SK-N-SH treated with all-trans-retinoic acid at 6 μM for 48 hours (cell line): Measurements from ENCODE around the gene ZFYVE28.

Experiments used
- ATAC-seq: fragments of 200-7000 bp; cut with Tn5 transposase; 3 replicates; pipeline ENCODE4 v1.9.1; 2020; ENCODE audit warnings: mild to moderate bottlenecking, moderate library complexity
- ARNTL ChIP-seq: fragments of 450-650 bp; formaldehyde crosslinking; IDR thresholded peaks from 2 replicates; pipeline ENCODE4 v1.5.0; 2020; ENCODE audit warnings: low read depth, mild to moderate bottlenecking, moderate library complexity, borderline replicate concordance
- BACH2 ChIP-seq: fragments of 250-450 bp; sonication (Bioruptor Pico); IDR thresholded peaks from 2 replicates; pipeline ENCODE4 v1.9.0; 2021; ENCODE audit warnings: mild to moderate bottlenecking, borderline replicate concordance
- CREB5 ChIP-seq: fragments of 250-450 bp; sonication (Bioruptor Pico); IDR thresholded peaks from 2 replicates; pipeline ENCODE4 v1.5.1; 2020; ENCODE audit warnings: low read depth, mild to moderate bottlenecking, moderate library complexity
- CSDC2 ChIP-seq: fragments of 250-450 bp; sonication (Bioruptor Pico); IDR thresholded peaks from 2 replicates; pipeline ENCODE4 v1.5.0; 2020; ENCODE audit warnings: mild to moderate bottlenecking, moderate library complexity
- ESRRG ChIP-seq: fragments of 250-450 bp; sonication (Bioruptor Pico); IDR thresholded peaks from 2 replicates; pipeline ENCODE4 v1.6.1; 2021; ENCODE audit warnings: mild to moderate bottlenecking
- GLIS3 ChIP-seq: fragments of 250-450 bp; sonication (Bioruptor Pico); IDR thresholded peaks from 2 replicates; pipeline ENCODE4 v1.5.0; 2020; ENCODE audit warnings: mild to moderate bottlenecking, moderate library complexity
- ISL1 ChIP-seq: fragments of 250-450 bp; sonication (Bioruptor Pico); IDR thresholded peaks from 2 replicates; pipeline ENCODE4 v2.1.2; 2022; ENCODE audit warnings: mild to moderate bottlenecking, moderate library complexity
- OSR1 ChIP-seq: fragments of 250-450 bp; sonication (Bioruptor Pico); IDR thresholded peaks from 2 replicates; pipeline ENCODE4 v1.8.0; 2022; ENCODE audit warnings: moderate library complexity, mild to moderate bottlenecking, inconsistent platforms
- PATZ1 ChIP-seq: fragments of 250-450 bp; sonication (Bioruptor Pico); IDR thresholded peaks from 2 replicates; pipeline ENCODE4 v1.8.0; 2020; ENCODE audit warnings: mild to moderate bottlenecking, moderate library complexity, borderline replicate concordance
- PPARA ChIP-seq: fragments of 250-450 bp; sonication (Bioruptor Pico); IDR thresholded peaks from 2 replicates; pipeline ENCODE4 v1.5.0; 2020; ENCODE audit warnings: mild to moderate bottlenecking, borderline replicate concordance
- TCF4 ChIP-seq: fragments of 250-450 bp; sonication (Bioruptor Pico); IDR thresholded peaks from 2 replicates; pipeline ENCODE4 v1.8.0; 2021; ENCODE audit warnings: mild to moderate bottlenecking, moderate library complexity, borderline replicate concordance
- ZFP3 ChIP-seq: fragments of 250-450 bp; sonication (Bioruptor Pico); IDR thresholded peaks from 2 replicates; pipeline ENCODE4 v1.5.0; 2020; ENCODE audit warnings: mild to moderate bottlenecking, moderate library complexity
- ZFP30 ChIP-seq: fragments of 450-650 bp; formaldehyde crosslinking; IDR thresholded peaks from 2 replicates; pipeline ENCODE4 v1.5.0; 2022; ENCODE audit warnings: mild to moderate bottlenecking, moderate library complexity
- ZNF565 ChIP-seq: fragments of 450-650 bp; formaldehyde crosslinking; conservative IDR thresholded peaks from 2 replicates; pipeline ENCODE4 v1.5.0; 2020; ENCODE audit warnings: low read depth, mild to moderate bottlenecking, moderate library complexity
- ZNF70 ChIP-seq: fragments of 450-650 bp; formaldehyde crosslinking; IDR thresholded peaks from 2 replicates; pipeline ENCODE4 v1.5.0; 2020; ENCODE audit warnings: mild to moderate bottlenecking, moderate library complexity
- ZNF8 ChIP-seq: fragments of 450-650 bp; formaldehyde crosslinking; IDR thresholded peaks from 2 replicates; pipeline ENCODE4 v1.5.0; 2020; ENCODE audit warnings: mild to moderate bottlenecking, moderate library complexity
- TF ChIP-seq, protein P1 (sequence below): fragments of 250-450 bp; sonication (Bioruptor Pico); IDR thresholded peaks from 2 replicates; pipeline ENCODE4 v1.8.0; 2021; ENCODE audit warnings: low read depth, mild to moderate bottlenecking, moderate library complexity, borderline replicate concordance
- TF ChIP-seq, protein P2 (sequence below): fragments of 250-450 bp; sonication (Bioruptor Pico); IDR thresholded peaks from 2 replicates; pipeline ENCODE4 v1.5.0; 2020; ENCODE audit warnings: mild to moderate bottlenecking, moderate library complexity

ZFYVE28 gene

DNA sequence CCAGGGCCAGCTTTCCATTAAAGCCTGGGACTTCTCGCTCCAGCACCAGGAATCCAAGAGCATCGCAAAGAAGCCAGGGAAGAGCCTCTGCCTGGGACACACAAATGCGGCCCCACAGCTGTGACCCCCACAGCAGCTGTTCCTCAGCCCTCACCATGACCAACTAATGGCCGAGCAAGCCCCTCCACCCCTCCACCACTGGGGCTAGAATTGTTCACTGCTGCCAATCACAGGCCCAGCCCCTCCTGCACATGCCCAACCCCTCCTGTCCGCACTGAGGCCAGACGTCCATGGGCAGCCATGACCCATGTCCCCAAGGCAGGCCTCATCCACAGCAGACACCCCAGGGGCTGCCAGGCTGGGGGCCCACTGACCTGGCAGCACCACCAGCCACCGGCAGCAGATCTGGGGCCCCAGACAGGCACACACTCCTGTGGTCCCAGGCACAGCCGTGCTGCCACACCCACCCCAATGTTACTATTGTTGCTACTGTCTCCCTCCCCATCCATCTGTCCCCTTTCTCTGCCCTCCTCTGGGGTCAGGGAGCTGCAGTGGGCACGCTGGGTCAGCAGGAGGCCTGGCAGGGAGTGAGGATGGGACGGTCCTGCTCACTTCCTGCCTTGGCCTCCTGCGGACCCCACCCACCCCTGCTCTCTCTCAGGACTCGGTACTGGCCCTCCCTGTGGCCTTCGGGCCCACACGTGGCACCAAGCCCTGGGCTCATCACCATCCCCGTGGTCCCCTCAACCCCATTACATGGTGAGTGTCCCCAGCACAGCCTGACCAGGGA lies 56.0 kb downstream of the ZFYVE28 start:
- TF ChIP-seq ZFP3 (CRISPR knock-in tag): no peak
- no peak for TF ChIP-seq TCF4 (CRISPR knock-in tag)
- TF ChIP-seq ZNF8 (CRISPR knock-in tag): no peak
- no peak for TF ChIP-seq CREB5
- TF ChIP-seq BACH2 (CRISPR knock-in tag): no peak
- no peak for TF ChIP-seq ARNTL (CRISPR knock-in tag)
- no peak for TF ChIP-seq PPARA (CRISPR knock-in tag)
- TF ChIP-seq, protein P1, sequence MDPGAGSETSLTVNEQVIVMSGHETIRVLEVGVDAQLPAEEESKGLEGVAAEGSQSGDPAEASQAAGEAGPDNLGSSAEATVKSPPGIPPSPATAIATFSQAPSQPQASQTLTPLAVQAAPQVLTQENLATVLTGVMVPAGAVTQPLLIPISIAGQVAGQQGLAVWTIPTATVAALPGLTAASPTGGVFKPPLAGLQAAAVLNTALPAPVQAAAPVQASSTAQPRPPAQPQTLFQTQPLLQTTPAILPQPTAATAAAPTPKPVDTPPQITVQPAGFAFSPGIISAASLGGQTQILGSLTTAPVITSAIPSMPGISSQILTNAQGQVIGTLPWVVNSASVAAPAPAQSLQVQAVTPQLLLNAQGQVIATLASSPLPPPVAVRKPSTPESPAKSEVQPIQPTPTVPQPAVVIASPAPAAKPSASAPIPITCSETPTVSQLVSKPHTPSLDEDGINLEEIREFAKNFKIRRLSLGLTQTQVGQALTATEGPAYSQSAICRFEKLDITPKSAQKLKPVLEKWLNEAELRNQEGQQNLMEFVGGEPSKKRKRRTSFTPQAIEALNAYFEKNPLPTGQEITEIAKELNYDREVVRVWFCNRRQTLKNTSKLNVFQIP (CRISPR knock-in tag): no peak
- no peak for TF ChIP-seq ZFP30 (CRISPR knock-in tag)
- TF ChIP-seq, protein P2, sequence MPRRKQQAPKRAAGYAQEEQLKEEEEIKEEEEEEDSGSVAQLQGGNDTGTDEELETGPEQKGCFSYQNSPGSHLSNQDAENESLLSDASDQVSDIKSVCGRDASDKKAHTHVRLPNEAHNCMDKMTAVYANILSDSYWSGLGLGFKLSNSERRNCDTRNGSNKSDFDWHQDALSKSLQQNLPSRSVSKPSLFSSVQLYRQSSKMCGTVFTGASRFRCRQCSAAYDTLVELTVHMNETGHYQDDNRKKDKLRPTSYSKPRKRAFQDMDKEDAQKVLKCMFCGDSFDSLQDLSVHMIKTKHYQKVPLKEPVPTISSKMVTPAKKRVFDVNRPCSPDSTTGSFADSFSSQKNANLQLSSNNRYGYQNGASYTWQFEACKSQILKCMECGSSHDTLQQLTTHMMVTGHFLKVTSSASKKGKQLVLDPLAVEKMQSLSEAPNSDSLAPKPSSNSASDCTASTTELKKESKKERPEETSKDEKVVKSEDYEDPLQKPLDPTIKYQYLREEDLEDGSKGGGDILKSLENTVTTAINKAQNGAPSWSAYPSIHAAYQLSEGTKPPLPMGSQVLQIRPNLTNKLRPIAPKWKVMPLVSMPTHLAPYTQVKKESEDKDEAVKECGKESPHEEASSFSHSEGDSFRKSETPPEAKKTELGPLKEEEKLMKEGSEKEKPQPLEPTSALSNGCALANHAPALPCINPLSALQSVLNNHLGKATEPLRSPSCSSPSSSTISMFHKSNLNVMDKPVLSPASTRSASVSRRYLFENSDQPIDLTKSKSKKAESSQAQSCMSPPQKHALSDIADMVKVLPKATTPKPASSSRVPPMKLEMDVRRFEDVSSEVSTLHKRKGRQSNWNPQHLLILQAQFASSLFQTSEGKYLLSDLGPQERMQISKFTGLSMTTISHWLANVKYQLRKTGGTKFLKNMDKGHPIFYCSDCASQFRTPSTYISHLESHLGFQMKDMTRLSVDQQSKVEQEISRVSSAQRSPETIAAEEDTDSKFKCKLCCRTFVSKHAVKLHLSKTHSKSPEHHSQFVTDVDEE (CRISPR knock-in tag): no peak
- TF ChIP-seq GLIS3 (CRISPR knock-in tag): no peak
- no peak for TF ChIP-seq ZNF565 (CRISPR knock-in tag)
- ATAC-seq: no peak

DNA sequence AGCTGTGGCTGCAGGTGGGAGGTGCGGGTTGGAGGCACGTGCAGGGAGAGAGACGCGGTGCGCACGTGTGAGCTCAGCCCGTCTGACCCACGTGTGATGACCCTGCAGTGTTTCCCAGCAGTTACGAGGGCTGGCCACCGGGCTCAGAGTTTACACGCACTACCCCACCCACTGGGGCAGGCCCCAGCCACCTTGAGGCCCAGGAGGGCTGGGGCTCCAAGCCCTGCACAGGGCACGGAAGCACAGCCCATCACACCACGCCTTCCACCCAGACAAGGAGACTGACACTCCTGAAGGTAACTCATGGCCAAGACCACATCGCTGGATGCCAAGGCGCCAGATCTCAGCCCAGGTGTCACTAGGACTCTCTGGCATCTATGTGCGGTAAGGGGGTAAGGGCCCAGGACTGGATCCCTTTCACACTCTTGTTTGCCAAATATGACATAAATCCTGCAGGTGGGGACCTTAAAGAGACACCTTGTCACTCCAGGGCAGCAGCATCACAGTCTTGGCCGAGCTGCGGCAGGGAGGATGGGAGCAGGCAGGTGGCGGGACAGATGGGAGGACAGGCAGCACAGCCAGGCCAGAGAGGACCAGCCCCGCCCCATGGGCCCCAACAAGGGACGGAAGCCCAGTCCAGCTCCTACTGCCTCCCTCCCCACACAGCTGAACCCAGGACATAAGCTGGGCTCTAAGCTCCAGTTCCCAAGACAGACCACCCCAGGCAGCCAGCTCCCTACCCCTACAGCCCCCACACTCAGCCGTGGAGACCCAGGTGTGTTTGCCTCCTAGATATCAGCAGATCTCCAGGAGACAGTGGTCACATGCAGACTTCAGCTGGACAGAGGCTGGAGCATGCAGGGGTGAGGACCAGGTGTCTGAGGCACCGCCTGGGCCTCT lies 56.8 kb downstream of the ZFYVE28 start:
- no peak for ATAC-seq
- no peak for TF ChIP-seq PATZ1 (CRISPR knock-in tag)
- no peak for TF ChIP-seq PPARA (CRISPR knock-in tag)
- no peak for TF ChIP-seq OSR1 (CRISPR knock-in tag)
- no peak for TF ChIP-seq ZNF8 (CRISPR knock-in tag)
- no peak for TF ChIP-seq CSDC2 (CRISPR knock-in tag)
- TF ChIP-seq TCF4 (CRISPR knock-in tag): no peak
- TF ChIP-seq ZFP30 (CRISPR knock-in tag): no peak
- TF ChIP-seq ZFP3 (CRISPR knock-in tag): no peak
- TF ChIP-seq, protein P1 (CRISPR knock-in tag): no peak
- no peak for TF ChIP-seq BACH2 (CRISPR knock-in tag)
- TF ChIP-seq ESRRG (CRISPR knock-in tag): no peak
- no peak for TF ChIP-seq ZNF565 (CRISPR knock-in tag)
- no peak for TF ChIP-seq ZNF70 (CRISPR knock-in tag)
- no peak for TF ChIP-seq ISL1
